ENCODE measurements around the gene NRIP3.
"Not testable (repeated sequence)": the region's sequence is repeated elsewhere in the genome, so short reads cannot be mapped to it uniquely, and the experiment has no call there.

The NRIP3 gene

GRCh38 chr11:8967184-8967583, 36.6 kb downstream of the NRIP3 start:
- peak; percentile 29 for DNase-seq

DNA sequence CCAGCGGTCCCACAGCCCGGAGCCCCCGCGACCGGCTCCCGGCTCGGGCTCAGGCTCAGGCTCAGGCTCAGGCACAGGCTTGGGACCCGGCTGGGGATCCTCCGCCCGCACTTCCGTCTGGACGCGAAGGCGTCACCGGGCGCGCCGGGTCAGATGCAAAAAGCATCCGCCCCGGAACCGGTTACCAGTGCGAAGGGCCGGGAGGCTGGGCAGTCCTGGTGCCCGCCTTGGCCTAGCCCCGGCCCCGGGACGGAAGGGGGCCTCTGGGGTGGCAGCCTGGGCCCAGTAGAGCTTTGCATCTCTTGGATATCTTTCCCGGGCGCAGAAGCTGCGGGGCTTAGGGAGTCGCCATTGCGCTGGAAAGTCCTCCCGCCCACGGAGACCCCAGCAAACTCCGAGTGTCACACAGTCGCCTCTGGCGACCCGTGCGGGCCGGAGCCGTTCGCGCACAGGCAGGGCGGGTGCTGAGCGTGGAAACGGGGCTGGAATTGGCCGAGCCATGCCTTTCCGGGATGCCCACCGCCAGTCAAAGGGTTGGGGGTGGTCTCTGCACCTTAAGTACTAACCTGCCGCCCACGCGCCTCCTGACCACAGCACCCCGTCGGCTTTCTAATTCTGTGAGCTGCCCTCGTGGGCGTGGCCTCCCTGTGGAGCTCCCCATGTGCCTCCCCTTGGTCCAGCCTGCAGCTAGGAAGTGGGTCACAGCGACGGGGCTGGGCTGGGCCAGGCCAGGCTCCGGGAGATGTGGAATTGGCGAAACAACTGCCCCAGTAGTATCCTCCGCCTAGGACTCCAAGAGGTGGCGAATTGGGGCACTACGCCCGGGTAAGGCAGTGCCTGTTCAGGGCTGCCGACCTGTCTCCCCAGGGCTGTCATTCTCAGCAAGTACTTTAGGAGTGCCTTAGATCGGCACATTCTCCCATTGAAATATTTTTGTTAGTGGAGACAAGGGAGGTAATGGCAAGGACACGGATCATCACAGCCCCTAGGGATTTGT, 39.2 kb downstream of the NRIP3 start, which contains the start of gene TMEM9B:
Gene TMEM9B (minus strand): TSS at position 119 of the 997 bp plus-strand sequence. CDS start 129 bp downstream, outside the sequence.
- peak; percentile 72 for DNase-seq

DNA sequence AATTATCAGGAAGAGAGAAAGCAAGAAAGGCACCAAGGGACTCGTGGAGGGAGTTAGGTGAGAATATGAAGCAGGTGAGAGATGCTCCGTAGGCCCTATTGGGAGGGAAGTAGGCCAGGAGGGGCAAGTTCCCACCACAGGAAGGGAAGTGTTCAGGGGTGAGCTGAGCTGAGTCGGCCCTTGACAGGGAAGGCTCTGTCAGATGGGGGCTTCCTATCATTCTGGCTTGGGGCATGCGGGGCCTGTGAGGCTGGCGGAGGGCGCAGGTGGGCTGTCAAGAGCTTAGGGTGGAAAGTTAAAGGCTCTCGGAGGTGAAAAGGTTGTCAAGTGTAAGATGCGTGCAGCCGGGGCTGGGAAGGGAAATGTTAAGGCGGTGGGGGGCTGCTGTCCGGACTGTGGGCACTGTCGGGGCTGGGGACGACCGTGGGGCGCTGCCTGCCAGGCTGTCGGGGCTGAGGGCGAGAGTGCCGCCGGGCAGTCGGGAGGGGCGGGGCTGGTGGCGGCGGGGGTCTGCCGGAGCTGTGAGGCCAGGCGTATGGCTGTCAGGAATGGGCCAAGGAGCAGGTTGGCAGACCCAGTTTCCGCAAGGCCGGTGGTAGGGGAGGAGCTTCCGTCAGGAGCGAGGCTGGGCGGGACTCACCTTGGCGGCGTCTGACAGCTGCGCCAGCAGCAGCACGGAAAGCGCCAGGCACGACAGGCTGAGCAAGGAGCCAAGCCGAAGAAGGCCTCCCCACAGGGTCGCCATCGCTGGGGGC, 40.1 kb downstream of the NRIP3 start:
- peak; percentile 61 for DNase-seq

DNA sequence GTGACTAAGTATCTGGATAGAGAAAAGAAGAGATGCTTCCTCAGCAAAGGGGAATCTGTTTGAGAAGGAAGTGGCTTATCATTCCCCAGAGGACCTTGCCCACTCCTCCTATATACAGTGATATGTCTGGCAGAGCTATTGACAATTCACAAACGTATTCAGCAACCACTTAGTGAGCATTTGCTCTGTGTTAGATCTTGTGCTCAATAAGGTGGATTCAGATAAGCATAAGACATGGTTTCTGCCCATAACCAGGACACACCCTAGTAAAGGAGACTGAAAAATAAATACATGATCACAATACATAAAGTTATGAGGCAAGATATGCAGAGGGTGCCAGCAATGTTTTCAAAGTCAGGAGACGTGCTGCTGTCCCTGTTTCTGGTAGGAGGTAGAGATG, 41.0 kb downstream of the NRIP3 start:
- DNase-seq = no peak

- peak; percentile 18 for DNase-seq
Measured at GRCh38 chr11:8961401-8961800, 42.4 kb downstream of the NRIP3 start.

DNA sequence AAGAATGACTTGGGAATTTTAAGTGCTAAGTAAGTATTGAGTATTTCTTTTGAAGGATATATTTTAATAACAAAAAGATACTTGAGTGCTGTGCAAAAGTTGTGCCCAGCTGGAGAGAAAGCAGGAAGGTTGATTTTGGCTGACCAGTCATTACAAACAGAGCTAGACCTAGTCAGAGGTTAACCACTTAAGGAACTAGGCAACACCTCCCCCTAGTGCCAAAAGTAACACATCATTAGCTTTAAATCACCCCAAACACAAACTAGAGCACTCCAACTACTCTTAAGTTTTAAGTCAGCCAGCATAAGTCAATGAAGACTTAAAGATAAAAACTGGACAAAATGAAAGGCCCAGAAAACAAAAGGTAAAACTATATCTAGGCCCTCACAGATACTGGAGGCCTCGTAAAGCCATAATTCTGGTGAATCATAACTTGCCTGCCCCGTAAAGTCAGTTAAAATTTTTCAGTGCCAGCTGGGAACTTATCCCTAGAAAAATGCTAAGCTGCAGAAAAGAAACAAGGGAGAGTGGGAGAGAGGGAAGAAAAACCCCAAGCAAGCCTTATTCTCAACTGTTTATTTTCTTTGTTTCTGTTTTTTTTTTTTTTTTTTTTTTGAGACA, 44.1 kb downstream of the NRIP3 start:
- DNase-seq = peak; percentile 82

GRCh38 chr11:8956860-8957259, 46.9 kb downstream of the NRIP3 start:
- no peak for DNase-seq

DNA sequence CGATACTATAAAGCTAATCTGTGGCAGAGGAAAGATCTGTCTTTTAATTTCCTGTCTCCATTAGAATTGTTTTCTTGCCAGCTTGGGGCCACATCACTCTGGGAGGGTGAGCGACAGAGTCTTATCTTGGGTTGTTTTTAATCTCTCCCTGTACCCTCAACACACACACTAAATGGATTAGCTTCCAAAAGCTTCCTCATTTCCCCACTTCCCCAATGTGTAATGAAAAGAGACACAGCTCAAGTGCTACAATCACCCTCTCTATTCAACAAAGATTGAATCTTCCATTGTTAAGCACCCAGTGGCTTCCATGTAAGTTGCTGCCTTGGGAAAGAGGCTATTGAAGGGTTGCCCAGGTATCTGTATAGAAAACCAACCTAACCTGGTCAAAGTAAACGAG, 54.9 kb downstream of the NRIP3 start:
- peak; percentile 77 for DNase-seq

DNA sequence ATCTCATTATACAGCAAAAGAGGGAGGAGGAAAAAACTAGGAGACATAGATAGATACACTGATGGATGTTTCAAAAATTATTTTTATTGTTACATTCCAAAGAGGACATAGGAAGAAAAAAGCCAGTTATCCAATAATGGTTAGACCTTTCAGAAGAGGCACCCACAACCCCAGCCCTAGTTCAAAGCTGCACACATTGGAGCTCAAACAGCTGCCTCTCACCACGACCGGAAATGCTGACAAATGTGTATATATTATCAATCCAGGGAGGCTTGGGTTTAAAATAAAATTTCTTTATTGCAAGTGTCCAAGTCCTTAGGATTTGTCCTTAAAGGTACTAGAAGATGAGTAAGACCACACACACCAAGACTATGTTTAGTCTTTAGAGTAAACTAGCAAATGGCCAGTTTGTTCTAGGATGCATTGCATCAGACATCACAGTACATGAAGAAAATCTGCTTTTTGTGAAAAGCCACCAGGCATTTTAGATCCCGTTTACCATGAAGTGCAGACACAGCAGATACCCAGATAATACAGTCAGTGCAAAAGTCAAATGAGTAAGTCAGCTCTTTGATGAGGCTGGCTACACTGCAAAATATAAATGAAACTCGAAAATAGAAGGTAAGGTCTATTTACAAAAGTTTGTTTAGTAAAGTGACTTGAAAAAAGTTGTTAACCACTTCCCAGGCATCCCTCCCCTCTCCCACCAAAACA, 56.4 kb downstream of the NRIP3 start:
- DNase-seq = no peak

DNA sequence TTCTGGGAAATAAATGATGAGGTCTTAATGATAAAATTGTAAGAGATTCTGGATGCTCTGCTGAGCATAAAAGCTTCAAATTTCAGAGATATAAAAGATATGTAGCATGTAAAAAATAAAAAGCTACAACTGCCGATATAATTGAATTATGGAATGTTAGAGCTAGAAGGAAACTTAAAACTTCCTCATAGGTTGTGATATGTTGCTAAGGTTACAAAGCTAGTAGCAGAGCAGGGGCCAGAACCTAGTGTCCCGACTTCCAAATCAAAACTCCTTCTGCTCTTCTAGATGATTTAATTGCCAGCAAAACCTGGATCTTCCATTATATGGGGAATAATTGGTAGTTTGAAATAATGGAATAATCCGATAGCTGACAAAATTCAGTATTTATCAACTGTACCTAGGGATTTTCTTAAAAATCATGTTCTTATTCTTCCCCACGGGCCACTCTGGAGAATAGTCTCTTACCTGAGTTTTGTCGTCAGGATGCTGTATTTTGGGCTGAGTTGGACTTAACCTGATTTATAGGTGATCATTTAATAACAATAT, 61.2 kb downstream of the NRIP3 start, which contains the start of gene ASCL3:
Gene ASCL3 (minus strand): TSS at position 499 of the 549 bp plus-strand sequence. CDS start 4,855 bp downstream, outside the sequence.
- DNase-seq = no peak

- no peak for DNase-seq
Measured at GRCh38 chr11:8941341-8942103, 62.3 kb downstream of the NRIP3 start.

DNA sequence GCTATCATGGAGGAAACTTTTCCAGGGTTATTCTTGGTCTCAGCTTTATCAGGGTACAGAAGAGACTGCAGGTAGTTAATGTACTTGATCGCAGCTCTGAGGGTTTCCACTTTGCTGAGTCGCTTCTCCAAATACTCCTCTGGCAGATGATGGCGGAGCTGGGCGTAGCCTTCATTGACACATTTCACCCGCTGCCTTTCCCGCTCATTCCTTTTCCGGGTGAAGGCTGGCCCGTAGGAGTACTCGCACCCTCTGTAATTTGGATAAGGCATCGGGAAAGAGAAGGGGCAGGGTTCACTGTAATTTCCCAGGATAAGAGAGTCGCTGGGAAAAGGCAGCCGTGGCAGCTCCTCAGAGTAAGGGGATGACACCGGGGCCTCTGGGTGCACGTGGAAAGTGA, 66.1 kb downstream of the NRIP3 start:
- no peak for DNase-seq

- DNase-seq = no peak
Measured at GRCh38 chr11:8937159-8937558, 66.6 kb downstream of the NRIP3 start.

DNA sequence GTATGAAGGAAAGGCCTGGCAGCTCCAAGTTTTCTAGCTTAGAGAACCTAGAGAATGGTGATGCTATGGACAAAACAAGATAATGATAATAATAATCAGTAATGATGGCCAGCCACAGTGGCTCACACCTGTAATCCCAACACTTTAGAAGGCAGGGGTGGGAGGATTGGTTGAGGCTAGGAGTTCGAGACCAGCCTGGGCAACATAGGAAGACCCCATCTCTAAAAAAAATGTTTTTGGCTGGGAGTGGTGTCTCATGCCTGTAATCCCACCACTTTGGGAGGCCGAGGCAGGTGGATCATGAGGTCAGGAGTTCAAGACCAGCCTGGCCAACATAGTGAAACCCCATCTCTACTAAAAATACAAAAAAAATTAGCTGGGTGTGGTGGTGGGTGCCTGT, 68.0 kb downstream of the NRIP3 start:
- DNase-seq = not testable (repeated sequence)

GRCh38 chr11:8934742-8935488, 68.9 kb downstream of the NRIP3 start:
- no peak for DNase-seq

GRCh38 chr11:8933931-8934330, 69.9 kb downstream of the NRIP3 start:
- DNase-seq = no peak

GRCh38 chr11:8932564-8933180, 71.1 kb downstream of the NRIP3 start, which contains the start of gene C11orf16:
C11orf16 (minus strand) TSS chr11:8932947; CDS start chr11:8932308, 639 bp downstream.
- no peak for DNase-seq

Data from MV-4-11 (cell line).